CD14-positive monocyte (primary cell): ENCODE results near the gene LAMA4. TPM values are rescaled to one million over a fixed set of nuclear protein-coding genes. Genes with fewer than 3 reads are reported as not detected.

Source experiments
- DNase-seq, 3 donors: peaks; one replicate each; pipeline ENCODE4 v3.0.0-alpha.2; 2011 to 2022
- H2AFZ ChIP-seq: 2 replicates; pipeline ENCODE4 v1.6.0; 2012; ENCODE audit warnings: mild to moderate bottlenecking, low read depth, low read length, inconsistent platforms; ENCODE audit not compliant: insufficient read depth, poor library complexity, severe bottlenecking
- H3K27ac ChIP-seq, 2 donors: 1 replicate in 1 of 2; 2 replicates in 1 of 2; pipeline ENCODE4 v1.5.1; 2012 to 2013; ENCODE audit warnings: low read length in 2 of 2, control low read depth in 1 of 2, inconsistent platforms in 1 of 2, low read depth in 1 of 2, mild to moderate bottlenecking in 1 of 2
- H3K27me3 ChIP-seq, 2 donors: one replicate each; pipeline versions ENCODE4 v1.6.0 to v1.6.1; 2011 to 2013; ENCODE audit warnings: low read length in 2 of 2; ENCODE audit not compliant: control insufficient read depth in 2 of 2, insufficient read depth in 2 of 2
- H3K36me3 ChIP-seq, 2 donors: replicated peaks in 1 of 2; 1 replicate in 1 of 2; 2 replicates in 1 of 2; pipeline versions ENCODE4 v1.5.1 to v1.6.1; 2012 to 2013; ENCODE audit warnings: low read length in 2 of 2, control low read depth in 1 of 2, inconsistent platforms in 1 of 2, mild to moderate bottlenecking in 1 of 2; ENCODE audit not compliant: insufficient read depth in 2 of 2, control insufficient read depth in 1 of 2
- H3K4me1 ChIP-seq, 2 donors: 1 replicate in 1 of 2; 2 replicates in 1 of 2; pipeline versions ENCODE4 v1.5.1 to v1.6.1; 2012 to 2013; ENCODE audit warnings: low read length in 2 of 2, control low read depth in 1 of 2, inconsistent platforms in 1 of 2, mild to moderate bottlenecking in 1 of 2, moderate library complexity in 1 of 2; ENCODE audit not compliant: insufficient read depth in 2 of 2, control insufficient read depth in 1 of 2
- H3K4me2 ChIP-seq: replicated peaks from 2 replicates; pipeline ENCODE3; 2012; ENCODE audit warnings: low read length, moderate library complexity, mild to moderate bottlenecking; ENCODE audit not compliant: poor library complexity, severe bottlenecking; ENCODE audit errors: extremely low read depth
- H3K4me3 ChIP-seq, 3 experiments: fragments of 200-600 bp in 1 of 3; sonication (generic) in 1 of 3; replicated peaks in 1 of 3; 1 replicate in 2 of 3; 2 replicates in 1 of 3; pipeline ENCODE4 v1.5.1; 2011 to 2013; ENCODE audit warnings: low read length in 3 of 3, mild to moderate bottlenecking in 3 of 3, control low read depth in 2 of 3, low read depth in 2 of 3, inconsistent platforms in 1 of 3, moderate library complexity in 1 of 3
- H3K79me2 ChIP-seq: 2 replicates; pipeline ENCODE4 v1.6.0; 2012; ENCODE audit warnings: mild to moderate bottlenecking, control low read depth, inconsistent platforms, low read length, moderate library complexity; ENCODE audit not compliant: insufficient read depth
- H3K9ac ChIP-seq: 2 replicates; pipeline ENCODE4 v1.6.0; 2017; ENCODE audit warnings: low read length, mild to moderate bottlenecking; ENCODE audit not compliant: insufficient read depth, poor library complexity, severe bottlenecking
- H3K9me3 ChIP-seq, 2 donors: replicated peaks in 1 of 2; 1 replicate in 1 of 2; 2 replicates in 1 of 2; pipeline versions ENCODE4 v1.5.1 to v1.6.1; 2012 to 2013; ENCODE audit warnings: low read length in 2 of 2, control low read depth in 1 of 2; ENCODE audit not compliant: control insufficient read depth in 1 of 2, insufficient read depth in 1 of 2
- H4K20me1 ChIP-seq: 2 replicates; pipeline ENCODE4 v1.6.0; 2012; ENCODE audit warnings: mild to moderate bottlenecking, low read length, control low read depth, moderate library complexity; ENCODE audit not compliant: insufficient read depth
- H3K27ac Mint-ChIP-seq, 7 donors: one replicate each; pipeline ENCODE4 v1.8.0; 2020; ENCODE audit warnings: mild to moderate bottlenecking in 7 of 7, mixed read lengths in 7 of 7, moderate library complexity in 6 of 7, inconsistent platforms in 2 of 7
- H3K27me3 Mint-ChIP-seq, 3 donors: one replicate each; pipeline ENCODE4 v1.8.0; 2021 to 2022; ENCODE audit warnings: low read depth in 3 of 3, mild to moderate bottlenecking in 3 of 3, mixed read lengths in 3 of 3, moderate library complexity in 3 of 3, inconsistent platforms in 1 of 3
- H3K36me3 Mint-ChIP-seq, 2 donors: one replicate each; pipeline ENCODE4 v1.8.0; 2020; ENCODE audit warnings: mixed read lengths in 2 of 2, inconsistent platforms in 1 of 2, mild to moderate bottlenecking in 1 of 2
- H3K4me1 Mint-ChIP-seq: one replicate; pipeline ENCODE4 v1.8.0; 2020; ENCODE audit warnings: mild to moderate bottlenecking, mixed read lengths
- H3K4me3 Mint-ChIP-seq, 2 donors: one replicate each; pipeline ENCODE4 v1.8.0; 2020; ENCODE audit warnings: mild to moderate bottlenecking in 2 of 2, mixed read lengths in 2 of 2, moderate library complexity in 1 of 2
- H3K9me3 Mint-ChIP-seq, 7 donors: one replicate each; pipeline ENCODE4 v1.8.0; 2020 to 2022; ENCODE audit warnings: mixed read lengths in 7 of 7, mild to moderate bottlenecking in 6 of 7, moderate library complexity in 6 of 7, inconsistent platforms in 2 of 7
- CTCF ChIP-seq: fragments of 200-600 bp; IDR thresholded peaks from one replicate; pipeline ENCODE4 v1.8.0; 2022; ENCODE audit warnings: antibody characterized with exemption, mild to moderate bottlenecking
- WGBS: methylation state at CpG from one replicate; pipeline ENCODE4 v1.1.5; 2013; ENCODE audit warnings: missing lambda C conversion rate; ENCODE audit not compliant: insufficient coverage; 5-methylcytosine and 5-hydroxymethylcytosine counted together
- intact Hi-C, 2 donors: fragments of 100-400 bp; cut with micrococcal nuclease; formaldehyde crosslinking; loops; one replicate each; pipeline versions ENCODE4 v1.15.0 to v1.15.1; 2023
- polyA plus RNA-seq, 3 donors: library from polyadenylated mRNA; depleted of rRNA in 1 of 3; unstranded in 2 of 3; stranded (reverse) in 1 of 3; fragments of 300-500 nt in 2 of 3; fragments of >200 nt in 1 of 3; fragmentation: Illumina TruSeq in 2 of 3; gene quantifications; 1 replicate in 2 of 3; 2 replicates in 1 of 3; pipeline ENCODE4 v1.2.3, GENCODE V29; 2012 to 2021

Gene LAMA4
- polyA plus RNA-seq, 3 donors: not detected

GRCh38 chr6:112086744-112087135 is 167.6 kb downstream of the LAMA4 start:
- peaks cover 0 to 4% (median 3%) of the 10 kb centered on the region in 3 donors for H3K27me3 Mint-ChIP-seq
- H3K4me1 Mint-ChIP-seq: peaks cover 4% of the 10 kb centered on the region
- peak overlapping the region; percentile 91 for H2AFZ ChIP-seq
- intact Hi-C loops: loop anchor here (5.0 to 10.0 kb wide), 2 partner anchors 76 to 78 kb away; no protein-coding TSS in a partner anchor
- H3K9me3 Mint-ChIP-seq: no peaks in the 10 kb centered on the region
- no peaks in the 10 kb centered on the region for H3K36me3 ChIP-seq
- 0% methylated on average over 4 of the region's 8 CpGs for WGBS
- no peaks in the 10 kb centered on the region for H3K79me2 ChIP-seq
- H3K27ac ChIP-seq: peak overlapping the region; percentile 59 to 76
- H3K4me1 ChIP-seq: peaks cover 9 to 12% of the 10 kb centered on the region in 2 donors
- H3K4me3 Mint-ChIP-seq: no peak overlapping the region
- no peak overlapping the region for H3K27ac Mint-ChIP-seq
- H3K4me3 ChIP-seq: peak overlapping the region; percentile 87 to 97 (median 92)
- no peaks in the 10 kb centered on the region for H3K27me3 ChIP-seq
- no peaks in the 10 kb centered on the region for H4K20me1 ChIP-seq
- peak; percentile 9 to 46 (median 27) for DNase-seq
- peak overlapping the region; percentile 82 for H3K4me2 ChIP-seq
- peak overlapping the region; percentile 73 for H3K9ac ChIP-seq
- H3K36me3 Mint-ChIP-seq: no peaks in the 10 kb centered on the region
- no peak for TF ChIP-seq CTCF
- H3K9me3 ChIP-seq: no peaks in the 10 kb centered on the region

GRCh38 chr6:112085286-112086065 is 168.9 kb downstream of the LAMA4 start:
- Mint-ChIP-seq H3K4me1 (peaks cover 4% of the 10 kb centered on the region), H3K27ac (peak overlapping the region in 2 of 7 donors; percentile 6 to 52), H3K27me3 (peaks cover 0 to 4% (median 3%) of the 10 kb centered on the region in 3 donors), H3K36me3 (peaks cover 0 to 2% of the 10 kb centered on the region in 2 donors), H3K9me3 (no peaks in the 10 kb centered on the region), H3K4me3 (no peak overlapping the region)
- DNase-seq: no peak
- H3K36me3 ChIP-seq: no peaks in the 10 kb centered on the region
- no peak overlapping the region for H3K4me2 ChIP-seq
- no peaks in the 10 kb centered on the region for H3K27me3 ChIP-seq
- no peak overlapping the region for H3K27ac ChIP-seq
- TF ChIP-seq CTCF: no peak
- H3K79me2 ChIP-seq: no peaks in the 10 kb centered on the region
- H3K4me3 ChIP-seq: no peak overlapping the region
- H2AFZ ChIP-seq: no peak overlapping the region
- H3K4me1 ChIP-seq: peaks cover 9 to 12% of the 10 kb centered on the region in 2 donors
- intact Hi-C loops: loop anchor here (5.0 to 10.0 kb wide), 2 partner anchors 77 to 79 kb away; no protein-coding TSS in a partner anchor
- WGBS: 83% methylated on average over 3 of the region's 8 CpGs
- no peak overlapping the region for H3K9ac ChIP-seq
- H4K20me1 ChIP-seq: no peaks in the 10 kb centered on the region
- no peaks in the 10 kb centered on the region for H3K9me3 ChIP-seq
